ENCODE results near the gene APRT.

GRCh38 chr16:88782454-88783390 lies 29.0 kb downstream of the APRT start:
- TF ChIP-seq POLR2A (IDR thresholded peaks at IDR 0.05) (no peak), CTCF (IDR thresholded peaks at IDR 0.05 in 4 of 5, conservative IDR thresholded peaks at IDR 0.05 in 1 of 5) (no peak)
